WTC11 (cell line): ENCODE data around the gene CLEC17A. TPM values are rescaled to one million over a fixed set of nuclear protein-coding genes. Genes with fewer than 3 reads are reported as not detected.

Experiments
- ATAC-seq: fragments of 200-7000 bp; cut with Tn5 transposase; 2 replicates; pipeline ENCODE4 v1.10.0; 2021; ENCODE audit warnings: mild to moderate bottlenecking, moderate library complexity
- CTCF ChIA-PET: fragments of 300-600 bp; sonication (Branson Sonifier 250); formaldehyde crosslinking; loops from one replicate; lab custom pipeline; 2021; ENCODE audit warnings: antibody characterized with exemption; lab: Charles Lee
- POLR2A ChIA-PET: fragments of 350-600 bp; sonication (Branson Sonifier 250); formaldehyde crosslinking; loops from one replicate; lab custom pipeline; 2021; ENCODE audit warnings: antibody characterized with exemption; lab: Charles Lee
- DNase-seq: peaks from one replicate; pipeline ENCODE4 v3.0.0; 2021; ENCODE audit warnings: low spot score
- H3K27ac Mint-ChIP-seq: 2 replicates; pipeline ENCODE4 v1.8.0; 2021; ENCODE audit warnings: mixed read lengths
- H3K27me3 Mint-ChIP-seq: 2 replicates; pipeline ENCODE4 v1.8.0; 2021; ENCODE audit warnings: low read depth, mild to moderate bottlenecking, moderate library complexity, mixed read lengths
- H3K36me3 Mint-ChIP-seq: 2 replicates; pipeline ENCODE4 v1.8.0; 2021; ENCODE audit warnings: mixed read lengths
- H3K4me1 Mint-ChIP-seq: 2 replicates; pipeline ENCODE4 v1.8.0; 2022; ENCODE audit warnings: mixed read lengths
- H3K4me3 Mint-ChIP-seq: 2 replicates; pipeline ENCODE4 v1.8.0; 2021; ENCODE audit warnings: mild to moderate bottlenecking, moderate library complexity, mixed read lengths
- H3K9me3 Mint-ChIP-seq: 2 replicates; pipeline ENCODE4 v1.8.0; 2021; ENCODE audit warnings: mixed read lengths
- ERG ChIP-seq: fragments of 250-450 bp; sonication (Bioruptor Pico); IDR thresholded peaks from 2 replicates; pipeline ENCODE4 v1.8.0; 2021; ENCODE audit warnings: mild to moderate bottlenecking
- GRHL2 ChIP-seq: fragments of 250-450 bp; sonication (Bioruptor Pico); IDR thresholded peaks from 2 replicates; pipeline ENCODE4 v1.8.0; 2022; ENCODE audit warnings: mild to moderate bottlenecking, moderate library complexity; ENCODE audit not compliant: insufficient replicate concordance, severe bottlenecking
- IRF2 ChIP-seq: sonication (generic); formaldehyde crosslinking; IDR thresholded peaks from 2 replicates; pipeline ENCODE4 v1.8.0; 2022; ENCODE audit warnings: low read depth, missing genetic modification reagents, borderline replicate concordance
- MLX ChIP-seq: sonication (generic); formaldehyde crosslinking; IDR thresholded peaks from 2 replicates; pipeline ENCODE4 v1.8.1; 2023; ENCODE audit warnings: mild to moderate bottlenecking, missing genetic modification reagents, moderate library complexity
- SMAD4 ChIP-seq: sonication (generic); formaldehyde crosslinking; IDR thresholded peaks from 2 replicates; pipeline ENCODE4 v1.8.0; 2022; ENCODE audit warnings: mild to moderate bottlenecking, missing genetic modification reagents
- TEAD1 ChIP-seq: sonication (generic); formaldehyde crosslinking; IDR thresholded peaks from 2 replicates; pipeline ENCODE4 v1.8.0; 2022; ENCODE audit warnings: mild to moderate bottlenecking, missing genetic modification reagents
- ZBTB43 ChIP-seq: sonication (generic); formaldehyde crosslinking; IDR thresholded peaks from 2 replicates; pipeline ENCODE4 v1.8.1; 2023; ENCODE audit warnings: mild to moderate bottlenecking, missing genetic modification reagents
- ZNF396 ChIP-seq: fragments of 250-450 bp; sonication (Bioruptor Pico); IDR thresholded peaks from 2 replicates; pipeline ENCODE4 v1.8.0; 2021; ENCODE audit warnings: mild to moderate bottlenecking, moderate library complexity, borderline replicate concordance
- total RNA-seq: library from RNA; stranded (reverse); gene quantifications from 3 replicates; pipeline ENCODE4 v1.2.3, GENCODE V29; 2021
- TF ChIP-seq, protein P1 (sequence below): fragments of 250-450 bp; sonication (Bioruptor Pico); IDR thresholded peaks from 2 replicates; pipeline ENCODE4 v2.1.2; 2022; ENCODE audit warnings: mild to moderate bottlenecking, moderate library complexity
- TF ChIP-seq, protein P2 (sequence below): sonication (generic); formaldehyde crosslinking; conservative IDR thresholded peaks from 2 replicates; pipeline ENCODE4 v1.8.1; 2023; ENCODE audit warnings: mild to moderate bottlenecking, low read depth, missing genetic modification reagents, moderate library complexity
- TF ChIP-seq, protein P3 (sequence below): sonication (generic); formaldehyde crosslinking; IDR thresholded peaks from 2 replicates; pipeline ENCODE4 v1.8.0; 2022; ENCODE audit warnings: mild to moderate bottlenecking, missing genetic modification reagents

CLEC17A gene
- total RNA-seq, 1 experiment from 2014 or later: not detected

DNA sequence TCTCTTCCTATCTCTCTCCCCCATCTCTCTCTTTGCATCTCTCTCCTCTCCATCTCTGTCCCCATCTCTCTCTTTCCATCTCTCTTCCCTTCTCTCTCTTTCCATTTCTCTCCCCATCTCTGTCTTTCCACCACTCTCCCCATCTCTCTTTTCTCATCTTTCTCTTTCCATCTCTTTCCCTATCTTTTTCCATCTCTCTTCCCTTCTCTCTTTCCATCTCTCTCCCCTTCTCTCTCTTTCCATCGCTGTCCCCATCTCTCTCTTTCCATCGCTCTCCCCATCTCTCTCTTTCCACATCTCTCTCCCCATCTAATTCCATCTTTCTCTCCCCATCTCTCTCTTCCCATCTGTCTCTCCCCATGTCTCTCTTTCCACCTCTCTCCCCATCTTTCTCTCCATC is 67.3 kb downstream of the CLEC17A start:
- ATAC-seq (no peak), DNase-seq (no peak)
- Mint-ChIP-seq H3K9me3 (peaks cover 12% of the 10 kb centered on the region), H3K4me3 (no peak overlapping the region), H3K36me3 (no peaks in the 10 kb centered on the region), H3K27ac (no peak overlapping the region), H3K4me1 (no peaks in the 10 kb centered on the region)
- POLR2A ChIA-PET: no interaction called here
- CTCF ChIA-PET: no interaction called here
- TF ChIP-seq GRHL2 (CRISPR knock-in tag) (no peak), ZNF396 (CRISPR knock-in tag) (no peak), MLX (CRISPR knock-in tag) (no peak), TEAD1 (CRISPR knock-in tag) (no peak)
- TF ChIP-seq, protein P1, sequence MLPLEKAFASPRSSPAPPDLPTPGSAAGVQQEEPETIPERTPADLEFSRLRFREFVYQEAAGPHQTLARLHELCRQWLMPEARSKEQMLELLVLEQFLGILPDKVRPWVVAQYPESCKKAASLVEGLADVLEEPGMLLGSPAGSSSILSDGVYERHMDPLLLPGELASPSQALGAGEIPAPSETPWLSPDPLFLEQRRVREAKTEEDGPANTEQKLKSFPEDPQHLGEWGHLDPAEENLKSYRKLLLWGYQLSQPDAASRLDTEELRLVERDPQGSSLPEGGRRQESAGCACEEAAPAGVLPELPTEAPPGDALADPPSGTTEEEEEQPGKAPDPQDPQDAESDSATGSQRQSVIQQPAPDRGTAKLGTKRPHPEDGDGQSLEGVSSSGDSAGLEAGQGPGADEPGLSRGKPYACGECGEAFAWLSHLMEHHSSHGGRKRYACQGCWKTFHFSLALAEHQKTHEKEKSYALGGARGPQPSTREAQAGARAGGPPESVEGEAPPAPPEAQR (CRISPR knock-in tag): no peak
- TF ChIP-seq, protein P2, sequence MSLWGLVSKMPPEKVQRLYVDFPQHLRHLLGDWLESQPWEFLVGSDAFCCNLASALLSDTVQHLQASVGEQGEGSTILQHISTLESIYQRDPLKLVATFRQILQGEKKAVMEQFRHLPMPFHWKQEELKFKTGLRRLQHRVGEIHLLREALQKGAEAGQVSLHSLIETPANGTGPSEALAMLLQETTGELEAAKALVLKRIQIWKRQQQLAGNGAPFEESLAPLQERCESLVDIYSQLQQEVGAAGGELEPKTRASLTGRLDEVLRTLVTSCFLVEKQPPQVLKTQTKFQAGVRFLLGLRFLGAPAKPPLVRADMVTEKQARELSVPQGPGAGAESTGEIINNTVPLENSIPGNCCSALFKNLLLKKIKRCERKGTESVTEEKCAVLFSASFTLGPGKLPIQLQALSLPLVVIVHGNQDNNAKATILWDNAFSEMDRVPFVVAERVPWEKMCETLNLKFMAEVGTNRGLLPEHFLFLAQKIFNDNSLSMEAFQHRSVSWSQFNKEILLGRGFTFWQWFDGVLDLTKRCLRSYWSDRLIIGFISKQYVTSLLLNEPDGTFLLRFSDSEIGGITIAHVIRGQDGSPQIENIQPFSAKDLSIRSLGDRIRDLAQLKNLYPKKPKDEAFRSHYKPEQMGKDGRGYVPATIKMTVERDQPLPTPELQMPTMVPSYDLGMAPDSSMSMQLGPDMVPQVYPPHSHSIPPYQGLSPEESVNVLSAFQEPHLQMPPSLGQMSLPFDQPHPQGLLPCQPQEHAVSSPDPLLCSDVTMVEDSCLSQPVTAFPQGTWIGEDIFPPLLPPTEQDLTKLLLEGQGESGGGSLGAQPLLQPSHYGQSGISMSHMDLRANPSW: no peak
- TF ChIP-seq, all 79 proteins: peak for 0
- peaks cover 33% of the 10 kb centered on the region for H3K27me3 Mint-ChIP-seq

DNA sequence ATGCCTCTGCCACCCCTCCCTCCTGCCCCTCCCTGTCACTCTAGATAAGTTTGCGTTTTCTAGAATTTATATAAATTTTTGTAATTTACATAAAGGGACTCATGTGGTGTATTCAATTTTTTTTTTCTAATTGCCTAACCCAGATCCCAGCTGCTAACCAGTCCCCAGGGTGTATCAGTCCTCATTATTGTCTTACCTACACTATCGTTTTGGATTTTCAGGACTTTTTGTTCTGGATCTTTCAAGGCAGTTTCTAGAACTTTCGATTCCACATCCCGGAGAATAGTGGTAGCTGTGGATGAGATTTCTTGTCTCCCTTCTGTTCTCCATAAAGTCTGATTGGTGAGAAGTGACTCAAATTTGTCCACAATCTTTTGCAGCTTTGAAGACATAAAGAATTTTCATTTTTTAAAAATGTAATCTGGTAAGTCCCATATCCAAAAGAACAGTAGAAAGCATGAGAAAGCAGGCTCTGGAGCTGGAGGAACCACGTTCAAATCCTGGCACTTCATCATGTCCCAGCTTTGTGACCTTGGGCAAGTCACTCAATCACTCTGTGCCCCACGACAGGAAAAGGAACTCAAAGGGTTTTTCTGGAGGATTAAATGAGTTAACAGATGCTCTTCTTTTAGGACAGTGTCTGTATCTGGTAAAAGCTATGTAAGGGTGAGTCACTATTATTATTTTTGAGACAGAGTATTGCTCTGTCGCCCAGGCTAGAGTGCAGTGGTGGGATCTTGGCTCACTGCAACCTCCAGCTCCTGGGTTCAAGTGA is 72.1 kb downstream of the CLEC17A start:
- no peak for ATAC-seq
- peaks cover 13% of the 10 kb centered on the region for H3K27me3 Mint-ChIP-seq
- POLR2A ChIA-PET: no interaction called here

More for the DNA sequence above, 72.1 kb downstream of the CLEC17A start:
- no peaks in the 10 kb centered on the region; the same call in 1 of the 2 replicates for H3K9me3 Mint-ChIP-seq
- H3K4me1 Mint-ChIP-seq: no peaks in the 10 kb centered on the region
- H3K36me3 Mint-ChIP-seq: no peaks in the 10 kb centered on the region
- no peak overlapping the region for H3K27ac Mint-ChIP-seq
- H3K4me3 Mint-ChIP-seq: no peak overlapping the region
- TF ChIP-seq IRF2 (CRISPR knock-in tag): no peak
- TF ChIP-seq SMAD4 (CRISPR knock-in tag): no peak
- TF ChIP-seq, protein P3, sequence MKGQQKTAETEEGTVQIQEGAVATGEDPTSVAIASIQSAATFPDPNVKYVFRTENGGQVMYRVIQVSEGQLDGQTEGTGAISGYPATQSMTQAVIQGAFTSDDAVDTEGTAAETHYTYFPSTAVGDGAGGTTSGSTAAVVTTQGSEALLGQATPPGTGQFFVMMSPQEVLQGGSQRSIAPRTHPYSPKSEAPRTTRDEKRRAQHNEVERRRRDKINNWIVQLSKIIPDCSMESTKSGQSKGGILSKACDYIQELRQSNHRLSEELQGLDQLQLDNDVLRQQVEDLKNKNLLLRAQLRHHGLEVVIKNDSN (CRISPR knock-in tag): no peak
- no peak for TF ChIP-seq ERG (CRISPR knock-in tag)
- no peak for TF ChIP-seq ZBTB43 (CRISPR knock-in tag)
- TF ChIP-seq, all 79 proteins: peak for 0
- DNase-seq: no peak
- CTCF ChIA-PET: no interaction called here
